ENCODE measurements around the gene SOAT2. TPM values are rescaled to one million over a fixed set of nuclear protein-coding genes. Genes with fewer than 3 reads are reported as not detected.

Gene SOAT2
- total RNA-seq, 1 donor, result not detected

DNA sequence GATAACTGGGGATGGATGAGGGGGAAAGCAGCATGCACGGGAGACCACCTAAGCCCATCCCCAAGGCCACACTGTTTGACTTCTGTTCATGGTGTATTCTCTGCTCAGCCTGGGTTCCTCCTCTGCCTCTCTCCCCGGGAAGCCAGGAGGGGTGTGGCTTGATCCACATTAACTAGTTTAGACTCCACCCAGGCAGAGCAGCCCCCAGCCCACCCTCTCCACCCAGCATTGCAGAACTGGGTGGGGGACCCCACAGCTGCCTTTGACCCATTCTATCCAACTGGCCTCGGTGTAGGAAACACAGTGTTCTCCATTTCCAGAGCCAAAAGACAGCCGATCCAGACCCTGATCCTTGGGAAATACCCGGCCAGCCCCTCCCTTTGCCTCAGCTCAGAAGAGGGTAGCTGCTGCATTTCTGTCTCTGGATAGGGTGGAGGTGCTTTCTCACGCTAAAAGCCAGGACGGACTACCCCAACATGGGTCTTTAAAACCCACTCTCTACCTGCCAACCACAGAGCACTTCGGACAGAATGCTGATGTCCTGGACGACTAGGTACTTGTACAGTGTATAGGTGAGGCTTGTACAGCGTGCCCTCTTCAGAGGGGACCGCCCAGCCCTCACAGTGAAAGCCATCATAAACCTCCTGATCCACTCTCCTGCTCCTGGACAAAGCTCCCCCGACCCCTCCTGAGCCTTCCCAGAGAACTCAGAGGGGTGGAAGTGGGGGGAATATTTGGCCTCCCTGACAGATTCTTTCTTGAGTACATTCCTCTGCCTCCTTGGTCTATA is 33.5 kb upstream of the SOAT2 start:
- peaks cover 57% of the 10 kb centered on the region for H3K4me1 ChIP-seq (ENCODE audit: insufficient read depth, low read length)
- TF ChIP-seq, protein P1, sequence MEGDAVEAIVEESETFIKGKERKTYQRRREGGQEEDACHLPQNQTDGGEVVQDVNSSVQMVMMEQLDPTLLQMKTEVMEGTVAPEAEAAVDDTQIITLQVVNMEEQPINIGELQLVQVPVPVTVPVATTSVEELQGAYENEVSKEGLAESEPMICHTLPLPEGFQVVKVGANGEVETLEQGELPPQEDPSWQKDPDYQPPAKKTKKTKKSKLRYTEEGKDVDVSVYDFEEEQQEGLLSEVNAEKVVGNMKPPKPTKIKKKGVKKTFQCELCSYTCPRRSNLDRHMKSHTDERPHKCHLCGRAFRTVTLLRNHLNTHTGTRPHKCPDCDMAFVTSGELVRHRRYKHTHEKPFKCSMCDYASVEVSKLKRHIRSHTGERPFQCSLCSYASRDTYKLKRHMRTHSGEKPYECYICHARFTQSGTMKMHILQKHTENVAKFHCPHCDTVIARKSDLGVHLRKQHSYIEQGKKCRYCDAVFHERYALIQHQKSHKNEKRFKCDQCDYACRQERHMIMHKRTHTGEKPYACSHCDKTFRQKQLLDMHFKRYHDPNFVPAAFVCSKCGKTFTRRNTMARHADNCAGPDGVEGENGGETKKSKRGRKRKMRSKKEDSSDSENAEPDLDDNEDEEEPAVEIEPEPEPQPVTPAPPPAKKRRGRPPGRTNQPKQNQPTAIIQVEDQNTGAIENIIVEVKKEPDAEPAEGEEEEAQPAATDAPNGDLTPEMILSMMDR (IDR thresholded peaks at IDR 0.05; ENCODE audit: extremely low read depth, low read depth, low read length), result no peak

DNA sequence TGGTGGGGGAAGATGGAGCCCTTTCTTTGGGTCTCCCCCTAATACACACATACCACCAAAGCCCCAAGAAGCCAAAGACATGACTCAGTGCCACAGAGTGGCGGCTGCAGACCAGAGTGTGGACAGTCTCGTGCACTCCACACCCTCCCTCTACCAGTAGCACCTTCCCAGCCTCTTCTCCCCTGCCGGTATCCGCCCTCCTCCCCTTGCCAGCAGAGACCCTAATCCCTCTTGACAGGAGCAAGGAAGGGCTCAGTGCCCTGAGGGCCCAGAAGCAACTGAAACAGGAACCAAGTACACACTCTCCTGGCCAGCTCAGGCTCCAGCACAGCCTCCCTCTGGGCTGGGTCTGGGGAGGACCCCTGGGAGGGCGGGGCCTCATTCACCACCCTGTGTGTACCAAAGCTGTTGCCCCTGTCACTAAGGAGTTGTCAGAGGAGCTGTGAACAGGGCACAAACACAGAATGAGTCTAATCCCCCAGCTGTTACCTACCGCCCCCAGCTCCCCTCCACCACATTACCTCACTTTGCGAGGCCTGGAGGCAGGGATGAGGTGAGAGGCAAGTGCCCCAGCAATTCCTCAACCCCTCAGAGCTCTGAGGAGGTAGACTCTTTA is 32.3 kb upstream of the SOAT2 start:
- Histone ChIP-seq H3K79me2 (ENCODE audit: insufficient read depth, low read length) (peaks cover 42% of the 10 kb centered on the region), H2AFZ (ENCODE audit: low read length) (no peak overlapping the region), H3K4me3 (ENCODE audit: insufficient read depth, low read length) (no peak overlapping the region), H3K9me3 (ENCODE audit: low read depth, low read length) (no peaks in the 10 kb centered on the region), H3K27me3 (ENCODE audit: insufficient read depth, low read length) (no peaks in the 10 kb centered on the region), H3K36me3 (ENCODE audit: insufficient read depth, low read length) (peaks cover 62% of the 10 kb centered on the region), H3K4me1 (ENCODE audit: insufficient read depth, low read length) (peaks cover 49% of the 10 kb centered on the region), H4K20me1 (ENCODE audit: insufficient read depth, low read length) (peaks cover 3% of the 10 kb centered on the region), H3K27ac (ENCODE audit: low read depth, low read length) (peak overlapping the region; percentile 7), H3K4me2 (ENCODE audit: insufficient read depth, low read length) (no peak overlapping the region)
- TF ChIP-seq, protein P1 (IDR thresholded peaks at IDR 0.05; ENCODE audit: extremely low read depth, low read depth, low read length), result no peak
- peak; percentile 90 for DNase-seq (ENCODE audit: insufficient read length, low spot score, missing footprints)

More for the DNA sequence above, 33.5 kb upstream of the SOAT2 start:
- Histone ChIP-seq H2AFZ (ENCODE audit: low read length) (no peak overlapping the region), H3K79me2 (ENCODE audit: insufficient read depth, low read length) (peaks cover 35% of the 10 kb centered on the region), H3K27ac (ENCODE audit: low read depth, low read length) (no peak overlapping the region), H3K27me3 (ENCODE audit: insufficient read depth, low read length) (no peaks in the 10 kb centered on the region), H3K4me3 (ENCODE audit: insufficient read depth, low read length) (no peak overlapping the region), H3K4me2 (ENCODE audit: insufficient read depth, low read length) (no peak overlapping the region), H3K9me3 (ENCODE audit: low read depth, low read length) (no peaks in the 10 kb centered on the region), H4K20me1 (ENCODE audit: insufficient read depth, low read length) (peaks cover 3% of the 10 kb centered on the region), H3K36me3 (ENCODE audit: insufficient read depth, low read length) (peaks cover 61% of the 10 kb centered on the region)
- DNase-seq (ENCODE audit: insufficient read length, low spot score, missing footprints), result peak; percentile 80

DNA sequence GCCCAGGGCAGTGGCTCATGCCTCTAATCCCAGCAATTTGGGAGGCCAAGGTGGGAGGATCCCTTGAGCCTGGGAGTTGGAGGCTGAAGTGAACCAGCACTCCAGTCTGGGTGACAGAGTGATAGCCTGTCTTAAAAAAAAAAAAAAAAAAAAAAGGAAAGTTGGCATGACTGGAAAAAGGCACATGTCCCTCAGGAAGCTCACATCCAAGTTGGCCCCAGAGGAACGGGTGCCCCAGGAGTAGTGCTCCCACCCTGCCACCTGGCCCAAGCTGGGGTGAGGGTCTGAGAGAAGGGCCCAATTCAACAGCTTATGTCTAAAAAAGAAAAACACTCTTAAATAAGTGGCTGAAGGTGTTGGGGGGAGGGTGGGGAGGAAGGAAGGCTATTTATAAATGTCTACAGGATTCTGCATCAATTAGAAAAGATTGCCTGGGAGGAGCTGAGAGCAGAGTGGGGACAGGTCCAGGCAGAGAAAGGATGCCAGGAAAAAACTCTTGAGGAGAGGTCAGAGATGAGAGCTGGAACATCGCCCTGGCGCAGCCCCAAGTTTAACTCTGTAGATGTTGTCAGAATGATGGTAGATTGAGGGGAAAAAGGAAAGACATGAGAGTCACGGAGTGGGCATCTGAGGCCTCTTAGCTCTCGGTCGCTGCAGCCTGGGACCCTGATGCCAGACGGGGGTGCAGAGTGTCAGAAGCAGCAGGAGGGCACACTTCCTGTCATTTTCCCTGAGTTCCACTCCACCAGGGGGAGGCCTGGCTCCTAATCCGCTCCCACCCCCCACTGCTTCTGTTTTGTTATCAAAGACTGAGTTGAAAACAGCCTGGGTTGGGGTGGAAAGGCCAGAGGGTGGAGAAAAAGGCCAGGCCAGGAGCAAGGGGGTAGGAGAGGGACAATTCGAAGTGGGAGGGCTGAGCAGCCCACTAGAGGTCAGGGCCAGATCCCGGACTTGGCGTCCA is 31.4 kb upstream of the SOAT2 start:
- Histone ChIP-seq H3K9me3 (ENCODE audit: low read depth, low read length) (no peaks in the 10 kb centered on the region), H3K27me3 (ENCODE audit: insufficient read depth, low read length) (no peaks in the 10 kb centered on the region), H3K36me3 (ENCODE audit: insufficient read depth, low read length) (peaks cover 65% of the 10 kb centered on the region), H2AFZ (ENCODE audit: low read length) (no peak overlapping the region), H3K4me1 (ENCODE audit: insufficient read depth, low read length) (peaks cover 41% of the 10 kb centered on the region), H3K4me2 (ENCODE audit: insufficient read depth, low read length) (peak overlapping the region; percentile 29), H3K27ac (ENCODE audit: low read depth, low read length) (peak overlapping the region; percentile 7), H4K20me1 (ENCODE audit: insufficient read depth, low read length) (peaks cover 3% of the 10 kb centered on the region), H3K79me2 (ENCODE audit: insufficient read depth, low read length) (peaks cover 43% of the 10 kb centered on the region), H3K4me3 (ENCODE audit: insufficient read depth, low read length) (no peak overlapping the region)
- TF ChIP-seq, protein P1 (IDR thresholded peaks at IDR 0.05; ENCODE audit: extremely low read depth, low read depth, low read length), result no peak
- peak; percentile 72 for DNase-seq (ENCODE audit: insufficient read length, low spot score, missing footprints)
